Neuronal stem cell (in vitro differentiated cells): ENCODE measurements around the gene MYF5.

Experiments
- DNase-seq: peaks from one replicate; pipeline ENCODE4 v3.0.0-alpha.2; 2013; ENCODE audit warnings: low spot score
- H2AFZ ChIP-seq: one replicate; pipeline ENCODE4 v1.6.1; 2013; ENCODE audit warnings: mild to moderate bottlenecking, low read length, inconsistent platforms
- H2AK5ac ChIP-seq: 2 replicates; pipeline ENCODE4 v1.6.1; 2013; ENCODE audit warnings: low read depth, mild to moderate bottlenecking, inconsistent platforms, low read length, moderate library complexity, mixed read lengths
- H2BK120ac ChIP-seq: 2 replicates; pipeline ENCODE4 v1.6.1; 2013; ENCODE audit warnings: low read depth, mild to moderate bottlenecking, inconsistent platforms, low read length, moderate library complexity, mixed read lengths
- H2BK12ac ChIP-seq: one replicate; pipeline ENCODE4 v1.6.1; 2013; ENCODE audit warnings: low read length, inconsistent platforms
- H2BK15ac ChIP-seq: 2 replicates; pipeline ENCODE4 v1.6.1; 2013; ENCODE audit warnings: mild to moderate bottlenecking, low read length, inconsistent platforms, mixed read lengths
- H2BK5ac ChIP-seq: one replicate; pipeline ENCODE4 v1.6.1; 2013; ENCODE audit warnings: inconsistent platforms, mild to moderate bottlenecking, low read length, moderate library complexity
- H3K14ac ChIP-seq: one replicate; pipeline ENCODE4 v1.6.1; 2013; ENCODE audit warnings: low read length, inconsistent platforms
- H3K18ac ChIP-seq: 2 replicates; pipeline ENCODE4 v1.6.1; 2013; ENCODE audit warnings: low read length, inconsistent platforms
- H3K23ac ChIP-seq: 2 replicates; pipeline ENCODE4 v1.6.1; 2013; ENCODE audit warnings: low read depth, mild to moderate bottlenecking, mixed read lengths, low read length, inconsistent platforms; ENCODE audit not compliant: poor library complexity
- H3K27ac ChIP-seq: replicated peaks from 3 replicates; pipeline ENCODE4 v1.5.1; 2013; ENCODE audit warnings: low read length, inconsistent platforms
- H3K27me3 ChIP-seq, 3 experiments: 2 replicates each; pipeline ENCODE4 v1.6.1; 2013; ENCODE audit warnings: low read length in 3 of 3, mild to moderate bottlenecking in 2 of 3, inconsistent platforms in 1 of 3, low read depth in 1 of 3, mixed read lengths in 1 of 3, moderate library complexity in 1 of 3; ENCODE audit not compliant: control insufficient read depth in 3 of 3, insufficient read depth in 3 of 3
- H3K36me3 ChIP-seq, 2 donors: replicated peaks in 1 of 2; 2 replicates each; pipeline ENCODE4 v1.6.1; 2013; ENCODE audit warnings: low read length in 2 of 2; ENCODE audit not compliant: control insufficient read depth in 2 of 2, insufficient read depth in 2 of 2
- H3K4ac ChIP-seq: 2 replicates; pipeline ENCODE4 v1.6.1; 2013; ENCODE audit warnings: inconsistent platforms, mild to moderate bottlenecking, low read length, moderate library complexity
- H3K4me1 ChIP-seq, 2 donors: 1 replicate in 1 of 2; 2 replicates in 1 of 2; pipeline ENCODE4 v1.6.1; 2013; ENCODE audit warnings: low read length in 2 of 2, low read depth in 1 of 2; ENCODE audit not compliant: control insufficient read depth in 2 of 2, insufficient read depth in 1 of 2
- H3K4me2 ChIP-seq: one replicate; pipeline ENCODE4 v1.6.1; 2013; ENCODE audit warnings: mild to moderate bottlenecking, low read length, inconsistent platforms; ENCODE audit not compliant: insufficient read depth, poor library complexity, severe bottlenecking
- H3K4me3 ChIP-seq, 2 donors: 2 replicates each; pipeline ENCODE4 v1.5.1; 2013; ENCODE audit warnings: low read length in 2 of 2, mild to moderate bottlenecking in 2 of 2, inconsistent platforms in 1 of 2, moderate library complexity in 1 of 2
- H3K79me1 ChIP-seq: one replicate; pipeline ENCODE4 v1.6.1; 2013; ENCODE audit warnings: low read depth, mild to moderate bottlenecking, inconsistent platforms, low read length, moderate library complexity
- H3K9ac ChIP-seq: one replicate; pipeline ENCODE4 v1.6.1; 2013; ENCODE audit warnings: mild to moderate bottlenecking, low read depth, low read length, inconsistent platforms; ENCODE audit not compliant: poor library complexity
- H3K9me3 ChIP-seq, 2 donors: replicated peaks in 1 of 2; 2 replicates each; pipeline versions ENCODE3 to v1.6.1; 2013; ENCODE audit warnings: low read length in 2 of 2, mild to moderate bottlenecking in 2 of 2, inconsistent platforms in 1 of 2, low read depth in 1 of 2, mixed read lengths in 1 of 2, moderate library complexity in 1 of 2; ENCODE audit not compliant: control insufficient read depth in 2 of 2, insufficient read depth in 1 of 2
- H4K8ac ChIP-seq: one replicate; pipeline ENCODE4 v1.6.1; 2013; ENCODE audit warnings: low read depth, mild to moderate bottlenecking, inconsistent platforms, low read length, moderate library complexity
- H4K91ac ChIP-seq: one replicate; pipeline ENCODE4 v1.6.1; 2013; ENCODE audit warnings: low read length, low read depth, mild to moderate bottlenecking, inconsistent platforms; ENCODE audit not compliant: poor library complexity
- WGBS, 2 donors: extraction: QIAGEN DNeasy Blood & Tissue Kit; methylation state at CpG; one replicate each; pipeline ENCODE4 v1.1.7; 2013; ENCODE audit warnings: missing lambda C conversion rate in 2 of 2, mixed read lengths in 1 of 2; ENCODE audit not compliant: insufficient read length in 2 of 2, insufficient replicate concordance in 1 of 2; ENCODE audit errors: extremely low coverage in 2 of 2; 5-methylcytosine and 5-hydroxymethylcytosine counted together

The MYF5 gene

GRCh38 chr12:80707830-80708258, 8.9 kb upstream of the MYF5 start:
- Histone ChIP-seq H4K8ac (no peak overlapping the region), H3K14ac (no peak overlapping the region), H3K27me3 (peaks cover 0 to 32% (median 2%) of the 10 kb centered on the region in 3 experiments), H3K18ac (peak overlapping the region; percentile 62), H3K4me1 (peaks cover 3 to 4% of the 10 kb centered on the region in 2 donors), H2BK5ac (no peak overlapping the region), H3K4me3 (peak overlapping the region in 1 of 2 donors; percentile 13), H3K23ac (no peak overlapping the region), H4K91ac (no peak overlapping the region), H2BK15ac (no peak overlapping the region), H3K9ac (no peak overlapping the region), H3K4ac (no peak overlapping the region), H3K27ac (no peak overlapping the region), H2BK120ac (no peak overlapping the region), H2BK12ac (no peak overlapping the region), H3K4me2 (peak overlapping the region; percentile 50), H3K9me3 (no peaks in the 10 kb centered on the region), H3K36me3 (no peaks in the 10 kb centered on the region), H2AFZ (peak overlapping the region; percentile 72), H3K79me1 (no peaks in the 10 kb centered on the region), H2AK5ac (no peak overlapping the region)
- no CpG with 5 or more reads among the region's 21 CpGs for WGBS, 2 donors
- DNase-seq: no peak

GRCh38 chr12:80708259-80708974, 8.3 kb upstream of the MYF5 start:
- H2BK15ac ChIP-seq: no peak overlapping the region
- H3K27me3 ChIP-seq: peaks cover 0 to 32% (median 2%) of the 10 kb centered on the region in 3 experiments
- H3K4me2 ChIP-seq: peak overlapping the region; percentile 50
- H3K36me3 ChIP-seq: no peaks in the 10 kb centered on the region
- peak overlapping the region in 1 of 2 donors; percentile 75 for H3K4me3 ChIP-seq
- no peak overlapping the region for H3K9ac ChIP-seq
- H2BK12ac ChIP-seq: no peak overlapping the region
- no CpG with 5 or more reads among the region's 50 CpGs for WGBS, 2 donors
- H3K23ac ChIP-seq: no peak overlapping the region
- H3K79me1 ChIP-seq: no peaks in the 10 kb centered on the region
- no peak overlapping the region for H3K27ac ChIP-seq
- peak overlapping the region; percentile 72 for H2AFZ ChIP-seq
- H3K18ac ChIP-seq: no peak overlapping the region
- no peak for DNase-seq
- no peak overlapping the region for H3K14ac ChIP-seq
- no peak overlapping the region for H3K4ac ChIP-seq
- no peak overlapping the region for H2BK120ac ChIP-seq
- H3K9me3 ChIP-seq: no peaks in the 10 kb centered on the region
- H4K91ac ChIP-seq: no peak overlapping the region
- no peak overlapping the region for H2AK5ac ChIP-seq
- H2BK5ac ChIP-seq: no peak overlapping the region
- peaks cover 0 to 3% of the 10 kb centered on the region in 2 donors for H3K4me1 ChIP-seq
- no peak overlapping the region for H4K8ac ChIP-seq

GRCh38 chr12:80708975-80709328, 7.8 kb upstream of the MYF5 start:
- no peak overlapping the region for H3K4ac ChIP-seq
- no peak overlapping the region for H4K8ac ChIP-seq
- H3K27ac ChIP-seq: no peak overlapping the region
- peaks cover 0 to 3% of the 10 kb centered on the region in 2 donors for H3K4me1 ChIP-seq
- H3K23ac ChIP-seq: no peak overlapping the region
- H3K9me3 ChIP-seq: no peaks in the 10 kb centered on the region
- no peaks in the 10 kb centered on the region for H3K79me1 ChIP-seq
- peak overlapping the region; percentile 72 for H2AFZ ChIP-seq
- no peak overlapping the region for H2BK12ac ChIP-seq
- WGBS, 2 donors: no CpG with 5 or more reads among the region's 10 CpGs
- H3K9ac ChIP-seq: no peak overlapping the region
- H2AK5ac ChIP-seq: no peak overlapping the region
- peaks cover 0 to 32% (median 2%) of the 10 kb centered on the region in 3 experiments for H3K27me3 ChIP-seq
- no peak overlapping the region for H2BK120ac ChIP-seq
- no peak overlapping the region for H3K14ac ChIP-seq
- no peak for DNase-seq
- H3K36me3 ChIP-seq: no peaks in the 10 kb centered on the region
- no peak overlapping the region for H3K18ac ChIP-seq
- no peak overlapping the region for H2BK15ac ChIP-seq
- H4K91ac ChIP-seq: no peak overlapping the region
- H3K4me2 ChIP-seq: peak overlapping the region; percentile 50
- peak overlapping the region in 1 of 2 donors; percentile 75 for H3K4me3 ChIP-seq
- H2BK5ac ChIP-seq: no peak overlapping the region

GRCh38 chr12:80709811-80710726, 6.6 kb upstream of the MYF5 start:
- H3K4ac ChIP-seq: no peak overlapping the region
- H3K79me1 ChIP-seq: no peaks in the 10 kb centered on the region
- no peak overlapping the region for H3K14ac ChIP-seq
- H3K27me3 ChIP-seq: peaks cover 0 to 41% (median 2%) of the 10 kb centered on the region in 3 experiments
- no peak overlapping the region for H4K91ac ChIP-seq
- no peak overlapping the region for H4K8ac ChIP-seq
- H2AFZ ChIP-seq: peak overlapping the region; percentile 21
- no peak overlapping the region for H3K18ac ChIP-seq
- peak; percentile 59 for DNase-seq
- H2BK5ac ChIP-seq: no peak overlapping the region
- H3K4me1 ChIP-seq: peaks cover 0 to 3% of the 10 kb centered on the region in 2 donors
- H3K4me2 ChIP-seq: peak overlapping the region; percentile 29
- no peak overlapping the region for H2BK12ac ChIP-seq
- H3K23ac ChIP-seq: no peak overlapping the region
- H3K9ac ChIP-seq: no peak overlapping the region
- no peak overlapping the region for H2AK5ac ChIP-seq
- H3K4me3 ChIP-seq: no peak overlapping the region
- no CpG with 5 or more reads among the region's 20 CpGs for WGBS, 2 donors
- H3K9me3 ChIP-seq: no peaks in the 10 kb centered on the region
- H3K27ac ChIP-seq: no peak overlapping the region
- H3K36me3 ChIP-seq: no peaks in the 10 kb centered on the region
- H2BK15ac ChIP-seq: no peak overlapping the region
- H2BK120ac ChIP-seq: no peak overlapping the region
